Stomach (tissue), 4 donors: ENCODE results near the gene NDUFA7.

Experiments used
- CTCF ChIP-seq, 7 experiments: fragments of 450-650 bp in 4 of 7; fragments of 200-600 bp in 3 of 7; sonication (generic) in 3 of 7; IDR thresholded peaks; one replicate each; pipeline ENCODE4 v1.5.1; 2016 to 2019; ENCODE audit warnings: antibody characterized with exemption in 7 of 7, control low read depth in 2 of 7, mild to moderate bottlenecking in 1 of 7
- POLR2A ChIP-seq, 4 donors: fragments of 450-650 bp; IDR thresholded peaks; one replicate each; pipeline ENCODE4 v1.6.1; 2016; ENCODE audit warnings: antibody characterized with exemption in 4 of 4, control low read depth in 2 of 4, mild to moderate bottlenecking in 1 of 4, moderate library complexity in 1 of 4
- POLR2AphosphoS5 ChIP-seq, 3 donors: sonication (generic); formaldehyde crosslinking; IDR thresholded peaks; one replicate each; pipeline ENCODE4 v1.6.1; 2016; ENCODE audit warnings: antibody characterized with exemption in 3 of 3

GRCh38 chr19:8352134-8352827 lies 31.1 kb upstream of the NDUFA7 start:
- TF ChIP-seq CTCF (IDR thresholded peaks at IDR 0.05) (no peak), POLR2A (IDR thresholded peaks at IDR 0.05) (no peak), POLR2AphosphoS5 (IDR thresholded peaks at IDR 0.05) (no peak)
